AG04449 (cell line): ENCODE data around the gene LIMCH1.

Source experiments
- CTCF ChIA-PET: fragments of 350-600 bp; formaldehyde crosslinking; extraction: SDS; loops from one replicate; lab custom pipeline; 2021; ENCODE audit warnings: antibody characterized with exemption; lab: Yijun Ruan, JAX
- POLR2A ChIA-PET: fragments of 400-600, 350-600 bp; formaldehyde crosslinking; extraction: SDS; loops from one replicate; lab custom pipeline; 2020; ENCODE audit warnings: antibody characterized with exemption, inconsistent platforms; lab: Yijun Ruan, JAX
- DNase-seq: peaks from one replicate; pipeline ENCODE4 v3.0.0-alpha.2; 2010; ENCODE audit warnings: low read depth, low spot score
- H3K4me3 ChIP-seq: 2 replicates; pipeline ENCODE4 v1.5.1; 2011; ENCODE audit warnings: low read depth, mild to moderate bottlenecking, control low read depth, low read length
- CTCF ChIP-seq: IDR thresholded peaks from one replicate; pipeline ENCODE4 v1.5.1; 2011; ENCODE audit warnings: mild to moderate bottlenecking, moderate library complexity, low read length, control low read depth, inconsistent platforms; ENCODE audit not compliant: insufficient read depth; ENCODE audit errors: missing control alignments

Gene LIMCH1

GRCh38 chr4:41628936-41629335, 91.0 kb downstream of the LIMCH1 start:
- POLR2A ChIA-PET: no interaction called here
- DNase-seq: no peak

GRCh38 chr4:41631523-41631922, 93.6 kb downstream of the LIMCH1 start:
- ChIA-PET POLR2A (no interaction called here), CTCF (no interaction called here)
- no peak for DNase-seq
- no peak for TF ChIP-seq CTCF
- H3K4me3 ChIP-seq: no peak overlapping the region

More at GRCh38 chr4:41628936-41629335, 91.0 kb downstream of the LIMCH1 start:
- TF ChIP-seq CTCF: no peak
- CTCF ChIA-PET: no interaction called here
- H3K4me3 ChIP-seq: no peak overlapping the region

- no peak for DNase-seq
- H3K4me3 ChIP-seq: no peak overlapping the region
- ChIA-PET POLR2A (no interaction called here), CTCF (no interaction called here)
- no peak for TF ChIP-seq CTCF
Measured at GRCh38 chr4:41632481-41633073, 94.6 kb downstream of the LIMCH1 start.

- ChIA-PET POLR2A (no interaction called here), CTCF (interaction anchor here (1.4 to 1.5 kb wide), 2 partner anchors 10 to 352 kb away, joined by 6 to 7 read pairs; no protein-coding TSS in a partner anchor)
- no peak for DNase-seq
- TF ChIP-seq CTCF: no peak
- no peak overlapping the region for H3K4me3 ChIP-seq
Measured at GRCh38 chr4:41633321-41633720, 95.4 kb downstream of the LIMCH1 start.

- no peak for DNase-seq
- no peak overlapping the region for H3K4me3 ChIP-seq
- ChIA-PET CTCF (no interaction called here), POLR2A (no interaction called here)
- no peak for TF ChIP-seq CTCF
Measured at GRCh38 chr4:41635441-41635840, 97.5 kb downstream of the LIMCH1 start.

GRCh38 chr4:41638203-41638602, 100.2 kb downstream of the LIMCH1 start:
- H3K4me3 ChIP-seq: no peak overlapping the region
- ChIA-PET POLR2A (no interaction called here), CTCF (interaction anchor here (1.1 to 1.2 kb wide), 2 partner anchors 23 to 356 kb away, joined by 3 to 4 read pairs; no protein-coding TSS in a partner anchor)
- DNase-seq: no peak
- no peak for TF ChIP-seq CTCF
